ENCODE results near the gene ZNF239. TPM values are rescaled to one million over a fixed set of nuclear protein-coding genes. Genes with fewer than 3 reads are reported as not detected.

The ZNF239 gene
- total and polyA plus RNA-seq, 12 donors: 1.3 to 7.5 (median 2.8) TPM

GRCh38 chr10:43585981-43586729 lies 11.7 kb upstream of the ZNF239 start:
- Histone ChIP-seq H3K27me3 (no peaks in the 10 kb centered on the region), H3K9me3 (replicated peaks in 1 of 3) (no peaks in the 10 kb centered on the region), H3K4me1 (replicated peaks in 1 of 2) (no peaks in the 10 kb centered on the region), H3K36me3 (replicated peaks in 1 of 2) (no peaks in the 10 kb centered on the region), H3K4me3 (no peak overlapping the region), H3K27ac (no peak overlapping the region)
- no peak for DNase-seq
- 61 to 83% (median 71%) methylated on average over 7 to 9 of the region's 9 CpGs for WGBS, 4 donors
- intact Hi-C loops (cut with DNase I): no loop called here
- TF ChIP-seq POLR2A (IDR thresholded peaks at IDR 0.05) (no peak), CTCF (IDR thresholded peaks at IDR 0.05) (no peak)

- no peak for DNase-seq
- H3K9me3 ChIP-seq (replicated peaks in 1 of 3): no peaks in the 10 kb centered on the region
- 76 to 95% (median 88%) methylated on average over 3 to 5 of the region's 5 CpGs for WGBS, 4 donors
- no peak for TF ChIP-seq POLR2A (IDR thresholded peaks at IDR 0.05)
- TF ChIP-seq CTCF (IDR thresholded peaks at IDR 0.05): no peak
- no peaks in the 10 kb centered on the region for H3K27me3 ChIP-seq
- H3K27ac ChIP-seq: no peak overlapping the region
- H3K4me1 ChIP-seq (replicated peaks in 1 of 2): no peaks in the 10 kb centered on the region
- no peaks in the 10 kb centered on the region for H3K36me3 ChIP-seq (replicated peaks in 1 of 2)
- no peak overlapping the region for H3K4me3 ChIP-seq
- intact Hi-C loops (cut with DNase I): no loop called here
Measured at GRCh38 chr10:43585046-43585445, 10.6 kb upstream of the ZNF239 start.

- Histone ChIP-seq H3K4me3 (no peak overlapping the region), H3K27me3 (no peaks in the 10 kb centered on the region), H3K27ac (no peak overlapping the region), H3K4me1 (replicated peaks in 1 of 2) (no peaks in the 10 kb centered on the region), H3K36me3 (replicated peaks in 1 of 2) (no peaks in the 10 kb centered on the region), H3K9me3 (replicated peaks in 1 of 3) (no peaks in the 10 kb centered on the region)
- intact Hi-C loops (cut with DNase I): no loop called here
- 69 to 95% (median 86%) methylated on average over 4 of the region's 4 CpGs for WGBS, 4 donors
- no peak for DNase-seq
- TF ChIP-seq CTCF (IDR thresholded peaks at IDR 0.05) (no peak), POLR2A (IDR thresholded peaks at IDR 0.05) (no peak)
Measured at GRCh38 chr10:43584051-43584450, 9.6 kb upstream of the ZNF239 start.

GRCh38 chr10:43576580-43576979 lies 2.2 kb upstream of the ZNF239 start:
- intact Hi-C loops (cut with DNase I): no loop called here
- Histone ChIP-seq H3K9me3 (replicated peaks in 1 of 3) (no peaks in the 10 kb centered on the region), H3K27ac (no peak overlapping the region), H3K36me3 (replicated peaks in 1 of 2) (no peaks in the 10 kb centered on the region), H3K4me3 (no peak overlapping the region), H3K27me3 (no peaks in the 10 kb centered on the region), H3K4me1 (replicated peaks in 1 of 2) (peaks cover 0 to 6% of the 10 kb centered on the region in 2 donors)
- no peak for TF ChIP-seq CTCF (IDR thresholded peaks at IDR 0.05)
- no peak for DNase-seq
- 87 to 96% (median 93%) methylated on average over 4 to 5 of the region's 5 CpGs for WGBS, 4 donors

All from adrenal gland (tissue), 12 donors.